ENCODE results near the gene CCDC38.
A peak's percentile ranks its signal among the peaks of the same experiment; 100 is the strongest.

Gene CCDC38

DNA sequence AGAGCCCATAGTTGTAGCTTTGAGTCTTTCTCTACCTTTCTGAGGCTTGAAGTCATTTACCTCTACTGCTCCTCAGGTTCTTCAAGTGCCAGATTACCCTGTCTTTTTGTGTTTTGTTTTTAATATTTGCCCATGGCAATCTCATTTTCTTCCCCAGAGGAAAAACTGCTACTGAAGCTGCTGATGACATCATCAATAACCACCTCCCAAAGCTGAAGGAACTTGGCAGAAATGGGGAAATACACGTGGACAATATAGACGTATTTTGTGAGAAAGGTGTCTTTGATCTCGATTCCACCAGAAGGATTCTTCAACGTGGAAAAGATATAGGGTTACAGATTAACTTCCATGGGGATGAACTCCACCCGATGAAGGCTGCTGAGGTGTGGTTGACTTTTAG lies 17.8 kb upstream of the CCDC38 start:
- DNase-seq = peak in 1 of 3 donors; percentile 16

DNA sequence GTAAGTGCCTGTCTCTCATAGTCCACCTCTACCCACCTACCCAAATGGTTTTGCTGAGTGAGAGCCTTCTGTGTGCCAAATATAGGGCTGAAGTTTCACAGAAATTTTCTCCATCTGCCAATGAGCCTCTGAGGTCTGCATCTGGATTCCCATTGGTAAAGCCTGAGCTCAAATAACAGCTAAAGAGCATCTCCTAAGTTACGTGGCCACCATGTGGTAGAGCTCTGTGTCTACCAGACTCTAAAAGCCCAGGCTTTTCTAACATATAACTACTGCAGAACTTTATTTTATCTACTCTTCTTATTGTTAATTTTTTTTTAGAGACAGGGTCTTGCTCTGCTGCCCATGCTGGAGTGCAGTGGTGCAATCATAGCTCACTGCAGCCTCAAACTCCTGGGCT lies 16.7 kb upstream of the CCDC38 start:
- peak; percentile 28 to 39 (median 30) for DNase-seq

DNA sequence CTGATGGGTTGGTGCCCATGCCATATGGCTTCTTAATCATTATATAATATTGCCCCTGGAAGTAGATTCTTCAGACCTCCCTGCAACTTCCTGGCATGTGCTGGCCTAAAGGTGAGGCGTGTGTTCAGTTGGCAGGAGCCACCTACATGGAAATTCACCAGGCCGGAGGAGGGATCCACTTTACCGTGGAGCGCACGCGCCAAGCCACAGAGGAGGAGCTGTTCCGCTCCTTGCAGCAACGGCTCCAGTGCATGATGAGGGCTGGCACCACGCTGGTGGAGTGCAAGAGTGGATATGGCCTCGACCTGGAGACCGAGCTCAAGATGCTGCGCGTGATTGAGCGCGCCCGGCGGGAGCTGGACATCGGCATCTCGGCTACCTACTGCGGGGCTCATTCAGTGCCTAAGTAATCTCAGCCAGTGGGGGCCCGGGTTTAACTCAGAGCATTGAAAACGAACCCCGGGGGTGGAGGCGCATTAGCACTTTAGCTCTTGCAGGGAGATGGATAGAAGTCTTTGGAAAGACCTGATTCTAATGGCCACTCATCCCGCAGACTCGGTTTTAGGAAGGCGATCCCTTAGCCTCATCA lies 14.2 kb upstream of the CCDC38 start:
- DNase-seq = no peak

DNA sequence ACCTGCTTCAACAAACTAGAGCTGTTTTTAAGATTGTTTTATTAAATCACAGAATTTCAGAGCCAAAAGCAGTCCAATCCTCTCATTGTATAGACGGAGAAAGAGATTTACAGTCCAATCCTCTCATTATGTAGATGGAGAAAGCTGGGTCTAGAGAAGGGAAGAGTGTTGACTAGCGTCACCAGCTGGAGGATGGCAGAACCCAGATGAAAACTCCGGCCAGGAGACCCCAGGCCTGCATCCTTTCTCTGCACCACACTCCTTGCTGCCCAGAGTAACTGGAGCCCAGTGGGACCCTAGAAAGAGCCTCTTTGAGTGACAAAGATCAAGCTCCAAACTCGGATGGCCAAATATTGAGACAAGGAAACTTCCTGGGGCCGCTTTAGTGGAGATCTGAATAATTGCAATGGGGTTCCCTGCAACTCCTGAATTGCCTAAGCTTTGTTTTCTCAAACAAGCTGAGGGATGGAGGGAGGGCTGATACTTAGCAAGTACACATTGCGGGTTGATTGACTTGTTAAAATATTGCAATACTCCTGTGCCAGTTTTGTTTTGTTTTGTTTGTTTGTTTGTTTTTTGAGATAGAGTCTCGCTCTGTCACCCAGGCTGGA lies 13.2 kb upstream of the CCDC38 start:
- DNase-seq = no peak

DNA sequence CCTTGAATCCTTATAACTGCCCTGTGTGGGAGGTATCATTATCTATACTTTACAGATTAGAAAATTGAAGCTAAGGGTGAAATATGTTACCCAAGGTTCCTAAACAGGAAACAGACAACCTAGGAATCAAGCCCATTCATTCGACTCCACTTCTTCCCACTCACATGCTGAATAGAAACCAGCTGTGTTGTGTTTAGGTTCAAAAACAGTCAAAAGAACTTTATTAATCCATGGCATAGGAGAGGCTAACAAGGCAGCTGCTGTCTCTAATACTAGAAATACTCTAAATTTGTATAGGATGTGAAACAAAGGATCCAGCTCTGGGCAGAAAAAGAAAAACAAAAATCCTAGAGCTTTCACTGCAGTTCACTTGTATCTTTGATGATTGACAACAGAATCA lies 10.6 kb upstream of the CCDC38 start:
- DNase-seq = peak in 2 of 3 donors; percentile 8 to 20

DNA sequence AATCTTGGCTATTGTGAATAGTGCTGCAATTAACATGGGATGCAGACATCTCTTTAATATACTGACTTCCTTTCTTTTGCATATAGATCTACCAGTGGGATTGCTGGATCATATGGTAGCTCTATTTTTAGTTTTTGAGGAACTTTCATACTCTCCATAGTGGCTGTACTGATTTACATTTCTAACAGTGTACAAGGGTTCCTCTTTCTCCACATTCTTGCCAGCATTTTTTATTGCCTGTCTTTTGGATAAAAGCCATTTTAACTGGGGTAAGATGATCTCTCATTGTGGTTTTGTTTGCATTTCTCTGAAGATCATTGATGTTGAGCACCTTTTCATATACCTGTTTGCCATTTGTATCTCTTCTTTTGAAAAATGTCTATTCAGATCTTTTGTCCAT lies 9.1 kb upstream of the CCDC38 start:
- DNase-seq = peak; percentile 15 to 59 (median 58)

DNA sequence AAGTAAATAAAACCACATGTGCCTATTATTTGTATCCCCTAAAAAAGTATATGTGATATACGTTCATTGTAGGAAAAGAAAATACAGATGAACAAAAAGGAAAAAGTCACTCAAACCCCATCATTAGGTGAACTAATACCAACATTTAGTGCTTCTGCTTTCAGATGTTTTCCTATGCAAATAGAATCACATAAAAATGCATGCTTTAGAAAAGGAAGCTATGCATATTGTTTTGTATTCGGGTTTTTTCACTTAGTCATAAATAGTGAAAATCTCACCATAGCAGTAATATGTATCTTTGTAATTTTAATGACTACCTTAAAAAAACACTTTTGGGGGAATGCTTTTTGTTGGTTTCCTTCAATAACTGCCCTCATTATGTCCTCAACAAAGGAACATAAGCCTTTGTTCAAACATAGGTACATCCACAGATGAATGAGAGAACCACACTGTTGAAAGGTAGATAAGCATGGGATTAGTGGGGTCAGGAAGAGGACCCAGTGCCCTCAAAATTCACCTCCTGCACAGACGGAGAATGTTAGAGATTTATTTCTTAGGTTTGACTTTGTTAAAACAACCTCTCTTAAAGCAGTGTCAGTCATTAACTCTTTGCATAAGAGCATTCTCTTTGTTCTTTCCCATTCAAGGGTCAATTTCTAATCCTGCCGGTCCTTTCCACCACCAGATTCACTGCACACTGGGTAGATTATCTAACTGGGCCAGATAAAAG lies 7.2 kb upstream of the CCDC38 start:
- DNase-seq = no peak

DNA sequence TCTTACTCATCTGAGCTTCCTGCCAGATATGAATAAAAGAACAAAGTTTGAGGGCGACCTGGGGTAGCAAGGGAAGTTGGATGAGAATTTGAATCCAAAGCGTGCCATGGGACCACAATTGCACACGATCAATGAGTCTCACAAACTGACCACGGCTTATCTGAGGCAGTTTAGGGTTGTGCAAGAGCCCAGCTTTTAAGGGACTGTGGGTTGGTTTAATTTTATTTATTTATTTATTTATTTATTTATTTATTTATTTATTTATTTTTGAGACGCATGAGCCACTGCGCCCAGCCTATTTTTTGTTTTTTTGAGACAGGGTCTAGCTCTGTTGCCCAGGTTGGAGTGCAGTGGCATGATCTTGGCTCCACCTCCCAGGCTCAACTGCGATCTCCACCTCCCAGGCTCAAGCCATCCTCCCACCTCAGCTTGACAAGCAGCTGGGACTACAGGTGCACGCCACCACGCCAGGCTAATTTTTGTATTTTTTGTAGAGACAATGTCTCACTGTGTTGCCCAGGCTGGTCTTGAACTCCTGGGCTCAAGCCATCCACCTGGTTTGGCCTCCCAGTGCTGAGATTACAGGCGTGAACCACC lies 1.8 kb upstream of the CCDC38 start:
- DNase-seq = no peak

DNA sequence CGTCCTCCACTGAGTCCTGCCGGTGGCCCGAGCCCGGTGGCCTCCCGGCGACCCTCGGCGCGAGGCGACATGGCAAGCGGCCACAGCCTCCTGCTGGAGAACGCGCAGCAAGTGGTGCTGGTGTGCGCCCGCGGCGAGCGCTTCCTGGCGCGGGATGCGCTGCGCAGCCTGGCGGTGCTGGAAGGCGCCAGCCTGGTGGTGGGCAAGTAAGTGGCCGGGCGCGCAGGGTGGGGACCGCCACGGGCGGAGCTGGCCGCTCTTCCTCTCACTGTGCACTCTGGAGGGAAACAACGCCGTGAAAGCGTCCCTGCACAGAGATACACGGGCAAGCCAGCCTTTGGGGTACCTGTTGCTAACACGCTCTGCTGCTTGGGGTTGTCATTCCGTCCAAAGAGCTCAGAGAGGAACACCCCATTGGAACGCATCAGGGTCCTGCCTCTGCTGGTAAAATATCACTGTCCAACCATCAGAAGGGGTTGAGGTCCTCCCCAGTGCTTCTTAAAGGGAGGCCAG lies 972 bp upstream of the CCDC38 start, which contains the start of gene AMDHD1:
Gene AMDHD1, plus strand, starts transcription at position 2 of the 513 bp plus-strand sequence. Its CDS starts 68 bp downstream, at position 70.
- peak; percentile 61 to 81 (median 64) for DNase-seq

DNA sequence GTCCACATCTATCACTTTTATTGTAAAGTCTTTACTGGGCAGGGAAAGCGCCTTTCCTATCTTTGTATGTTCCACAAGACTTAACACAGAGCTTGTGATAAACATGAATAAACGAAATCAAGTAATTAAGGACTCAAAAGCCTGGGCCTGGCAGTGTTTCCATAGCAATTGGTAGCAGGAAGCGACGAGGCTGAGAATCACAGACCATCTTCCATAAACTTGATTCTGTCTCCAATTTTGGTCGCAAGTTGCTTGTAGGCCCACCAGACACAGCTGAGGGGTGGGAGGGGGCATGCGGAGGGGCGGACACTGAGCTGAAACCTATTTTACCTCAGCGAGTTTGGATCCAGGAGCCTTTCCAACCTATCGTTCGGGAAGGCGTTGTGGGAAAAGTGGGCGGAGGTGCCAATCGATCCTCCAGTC lies 302 bp downstream of the CCDC38 start:
- no peak for DNase-seq

DNA sequence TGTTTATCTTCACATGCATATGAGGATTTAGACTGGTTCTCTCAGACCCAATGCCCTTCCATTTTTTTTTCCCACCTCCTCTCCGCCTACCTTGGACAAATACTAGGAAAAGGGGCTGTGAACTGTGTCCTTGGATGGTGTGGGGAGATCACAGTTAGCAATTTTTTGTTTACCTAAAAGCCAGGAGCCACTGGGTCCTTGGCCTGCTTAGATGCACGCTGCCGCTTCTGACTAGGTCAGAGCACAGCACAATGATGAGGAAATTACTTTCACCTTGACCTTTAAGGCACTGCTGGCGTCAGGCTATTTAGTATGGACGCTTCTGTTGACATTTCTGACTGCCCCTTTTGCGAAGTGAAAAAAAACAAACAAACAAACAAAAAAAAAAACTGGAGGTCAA lies 1.9 kb downstream of the CCDC38 start:
- DNase-seq = no peak

DNA sequence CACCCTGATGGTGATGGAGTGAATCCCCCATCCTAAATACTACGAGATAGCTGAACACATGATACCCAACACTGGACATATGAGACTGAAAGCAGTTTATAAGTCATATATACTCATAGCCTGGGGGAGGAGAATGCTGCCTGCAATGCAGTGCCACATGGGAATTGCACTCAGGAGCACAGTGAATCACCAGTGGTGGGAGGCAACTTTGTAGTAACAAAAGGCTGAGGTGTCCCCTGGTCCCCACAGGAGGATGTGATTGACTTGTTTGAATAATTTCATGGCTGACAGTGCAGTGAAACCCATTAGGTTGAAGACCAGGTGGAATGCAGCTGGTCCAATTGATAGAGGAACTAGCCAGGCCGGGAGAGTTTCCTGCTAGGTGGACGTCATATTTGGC lies 20.2 kb downstream of the CCDC38 start:
- peak; percentile 31 to 51 (median 32) for DNase-seq

DNA sequence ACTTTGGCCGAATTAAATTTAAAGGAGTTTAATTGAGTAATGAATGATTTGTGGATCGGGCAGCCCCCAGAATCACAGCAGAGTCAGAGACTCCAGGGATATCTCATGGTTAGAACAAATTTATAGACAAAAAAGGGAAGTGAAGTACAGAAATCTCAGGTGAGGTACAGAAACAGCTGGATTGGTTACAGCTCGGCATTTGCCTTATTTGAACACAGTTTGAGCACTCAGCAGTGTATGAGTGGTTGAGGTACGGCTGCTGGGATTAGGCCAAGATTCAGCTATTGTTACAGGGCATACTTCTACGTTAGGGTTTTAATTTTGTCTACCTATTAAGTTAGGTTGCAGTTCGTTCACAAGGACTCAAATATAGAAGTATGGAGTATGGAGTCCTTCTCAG lies 23.3 kb downstream of the CCDC38 start:
- no peak for DNase-seq

DNA sequence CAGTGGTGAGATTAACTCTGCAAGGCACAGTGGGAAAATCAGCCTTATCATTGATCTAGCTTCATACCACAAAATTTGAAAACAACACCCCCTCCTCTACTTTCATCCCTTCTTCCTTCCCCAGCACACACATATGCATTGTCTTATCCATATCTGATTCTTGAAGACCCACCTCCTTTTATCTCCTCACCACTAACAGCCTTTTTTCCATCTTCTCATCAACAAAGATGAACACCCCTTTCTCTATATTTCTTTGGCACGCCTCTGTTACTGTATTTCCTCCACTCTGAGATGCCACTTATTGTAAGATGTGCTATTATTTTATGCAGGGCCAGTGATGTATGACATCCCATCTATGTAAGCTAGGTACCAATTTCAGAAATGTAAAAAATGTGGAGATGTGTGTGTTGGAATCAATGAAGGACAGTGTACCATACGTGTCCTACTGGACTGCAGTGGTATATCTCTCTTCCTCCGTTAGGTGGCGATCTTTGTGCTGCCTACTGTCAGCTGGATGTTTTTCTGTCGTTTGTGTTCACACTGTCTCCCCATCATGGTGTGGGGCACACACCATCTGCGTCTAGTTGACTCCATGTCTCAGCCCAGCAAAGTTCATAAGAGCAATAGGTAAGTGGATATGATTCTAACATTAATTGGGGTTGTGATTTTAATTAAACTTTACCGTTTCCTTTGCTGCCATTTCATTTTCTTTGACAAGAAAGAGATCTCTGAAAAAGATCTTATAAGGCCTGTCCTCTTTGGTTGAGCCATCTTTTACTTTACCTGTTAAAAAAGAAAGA lies 24.0 kb downstream of the CCDC38 start:
- DNase-seq = peak; percentile 74 to 79 (median 76)

DNA sequence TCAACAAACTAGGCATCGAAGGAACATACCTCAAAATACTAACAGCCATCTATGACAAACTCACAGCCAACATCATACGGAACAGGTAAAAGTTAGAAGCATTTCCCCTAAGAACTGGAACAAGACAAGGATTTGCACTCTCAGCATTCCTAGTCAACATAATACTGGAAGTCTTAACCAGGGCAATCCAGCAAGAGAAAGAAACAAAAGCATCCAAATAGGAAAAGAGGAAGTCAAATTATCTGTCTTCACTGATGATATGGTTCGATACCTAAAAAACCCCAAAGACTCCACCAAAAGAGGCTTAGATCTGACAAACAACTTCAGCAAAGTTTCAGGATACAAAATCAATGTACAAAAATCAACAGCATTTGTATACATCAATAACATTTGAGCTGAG lies 32.5 kb downstream of the CCDC38 start:
- DNase-seq = no peak

DNA sequence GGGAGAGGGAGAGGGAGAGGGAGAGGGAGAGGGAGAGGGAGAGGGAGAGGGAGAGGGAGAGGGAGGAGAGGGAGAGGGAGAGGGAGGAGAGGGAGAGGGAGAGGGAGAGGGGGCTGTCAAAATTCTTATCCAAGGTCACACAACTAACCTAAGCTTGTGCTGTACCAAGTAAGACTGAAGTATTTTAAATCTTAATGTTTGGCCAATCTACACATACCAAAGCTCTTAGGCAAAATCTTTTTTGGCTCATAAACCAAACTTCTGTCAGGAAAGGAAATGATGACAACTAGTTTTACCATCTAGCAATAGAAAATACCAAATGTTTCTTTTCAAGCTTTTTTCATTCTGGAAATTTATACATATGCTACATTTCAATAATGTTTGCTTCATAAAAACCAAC lies 33.8 kb downstream of the CCDC38 start:
- no peak for DNase-seq

DNA sequence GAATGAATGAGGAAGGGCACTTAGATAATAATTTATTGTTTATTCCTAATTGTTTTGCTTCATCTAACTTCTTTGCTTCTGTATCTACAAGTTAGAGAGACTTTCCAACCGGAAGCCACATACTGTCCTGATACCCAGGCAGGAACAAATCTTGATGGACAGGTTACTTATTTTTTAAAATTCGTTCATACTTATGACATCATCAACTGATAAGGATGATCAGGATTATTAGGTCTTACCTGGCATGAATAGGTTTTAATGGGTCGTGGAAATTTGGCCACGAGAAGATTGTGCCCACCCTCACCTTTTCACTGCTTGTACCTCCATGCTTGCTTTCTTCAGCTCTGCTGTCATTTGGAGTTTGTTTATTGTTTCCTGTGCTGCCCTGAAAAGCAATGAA lies 44.3 kb downstream of the CCDC38 start:
- DNase-seq = no peak

DNA sequence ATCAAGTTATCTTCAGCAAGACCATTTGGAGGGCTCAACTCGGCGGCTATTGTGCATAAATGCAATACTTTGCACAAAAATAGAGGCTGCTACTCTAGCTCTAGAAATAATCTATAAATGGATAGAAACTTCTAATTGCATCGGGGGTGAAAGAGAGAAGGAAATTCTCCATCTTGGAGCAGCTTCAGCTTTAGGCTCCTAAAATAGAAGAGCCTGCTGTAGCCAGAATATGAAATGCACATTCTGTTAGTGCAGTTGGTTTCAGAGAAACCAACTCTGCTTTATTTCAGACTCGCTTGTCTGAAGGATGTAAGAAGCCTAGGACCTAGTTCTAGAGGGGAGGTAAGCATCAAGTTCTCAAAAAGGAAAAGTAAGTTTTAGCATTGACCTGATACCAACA lies 45.6 kb downstream of the CCDC38 start:
- DNase-seq = no peak

DNA sequence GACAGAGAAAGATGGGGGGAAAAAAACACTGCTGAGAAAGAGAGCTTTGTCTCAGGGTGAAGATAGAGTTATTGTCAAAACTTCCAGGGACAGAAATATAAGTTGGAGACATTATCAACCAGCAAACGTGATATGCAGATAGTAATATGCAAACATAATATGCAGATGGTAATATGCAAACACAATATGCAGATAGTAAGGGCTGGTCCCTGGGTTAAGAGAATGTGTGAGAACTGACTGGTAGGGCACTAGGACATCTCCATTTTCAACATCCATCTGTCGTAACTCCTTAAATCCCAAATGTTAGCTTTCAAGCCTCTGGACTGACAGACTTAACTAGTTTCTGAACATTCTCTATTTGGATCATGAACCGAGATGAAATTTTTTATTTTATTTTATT lies 51.5 kb downstream of the CCDC38 start:
- no peak for DNase-seq

DNA sequence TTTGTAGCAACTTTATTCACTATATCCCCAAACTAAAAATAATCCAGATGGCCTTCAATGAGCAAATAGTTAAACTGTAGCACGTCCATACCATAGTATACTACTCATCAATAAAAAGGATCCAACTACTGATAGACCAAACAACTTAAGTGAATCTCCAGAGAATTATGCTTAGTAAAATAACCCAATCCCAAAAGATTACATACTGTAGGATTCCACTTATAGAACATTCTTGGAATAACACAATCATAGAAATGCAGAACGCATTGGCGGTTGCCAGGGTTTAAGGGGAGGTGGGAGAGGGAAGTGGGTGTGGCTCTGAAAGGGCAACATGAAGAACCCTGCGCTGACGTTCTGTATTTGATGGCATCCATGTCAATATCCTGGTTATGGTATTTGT lies 55.1 kb downstream of the CCDC38 start:
- DNase-seq = no peak

DNA sequence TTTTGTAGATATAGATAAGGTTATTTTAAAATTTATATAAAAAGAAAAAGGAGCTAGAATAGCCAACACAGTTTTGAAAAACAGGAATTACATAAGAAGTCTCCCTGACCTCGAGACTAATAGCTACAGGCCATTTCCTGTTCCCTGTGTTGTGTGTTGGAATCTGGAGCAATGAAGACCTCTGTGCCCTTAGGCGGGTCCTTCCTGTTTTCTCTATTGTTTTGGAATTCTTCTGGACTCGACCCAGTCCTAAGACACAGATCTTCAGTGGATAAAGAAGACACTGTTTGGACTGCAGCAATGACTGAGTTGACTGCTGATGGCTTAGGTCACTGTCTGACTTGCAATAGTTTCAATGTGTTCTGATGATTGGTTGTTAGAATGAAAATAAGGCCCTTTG lies 57.4 kb downstream of the CCDC38 start:
- peak in 2 of 3 donors; percentile 1 to 7 for DNase-seq

DNA sequence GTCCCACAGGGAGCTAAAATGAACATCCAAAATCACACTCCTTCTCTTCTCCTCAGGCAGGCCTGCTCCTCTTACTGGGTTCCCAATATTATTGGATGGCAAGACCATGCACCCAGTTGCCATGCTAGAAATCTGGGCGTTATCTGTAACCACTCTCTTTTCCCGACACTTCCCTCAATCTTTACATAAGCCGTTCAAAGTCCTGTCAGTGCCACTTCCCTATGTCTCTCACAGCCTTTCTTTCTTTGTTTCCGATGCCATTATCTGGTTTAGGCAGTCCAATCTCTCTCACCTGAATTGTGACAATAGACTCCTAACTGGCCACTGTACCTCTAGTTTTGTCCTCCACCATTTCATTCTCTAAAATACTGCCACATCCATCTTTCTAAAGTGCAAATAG lies 59.5 kb downstream of the CCDC38 start:
- no peak for DNase-seq

DNA sequence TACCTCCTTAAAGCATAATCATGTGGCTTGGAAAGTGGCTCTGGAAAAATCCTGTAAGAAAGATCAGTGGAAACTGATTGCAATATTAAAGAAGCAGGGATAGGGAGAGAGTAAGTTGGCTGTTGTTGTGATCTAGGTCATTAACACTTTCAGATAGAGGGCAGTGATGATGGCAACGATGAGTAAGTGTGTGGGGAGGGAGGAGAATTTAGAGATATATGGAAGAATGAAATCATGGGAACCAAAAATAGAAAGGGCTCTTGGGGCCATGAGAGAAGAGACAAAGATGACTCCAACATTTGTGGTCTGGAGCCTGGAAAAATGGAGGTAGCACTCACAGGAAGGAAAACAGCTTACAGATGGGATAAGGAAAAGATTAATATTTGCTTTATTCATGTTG lies 60.3 kb downstream of the CCDC38 start:
- DNase-seq = peak in 1 of 3 donors; percentile 1
